ENCODE data around the gene MERTK.
"Not testable (repeated sequence)": the region's sequence is repeated elsewhere in the genome, so short reads cannot be mapped to it uniquely, and the experiment has no call there.

MERTK gene

DNA sequence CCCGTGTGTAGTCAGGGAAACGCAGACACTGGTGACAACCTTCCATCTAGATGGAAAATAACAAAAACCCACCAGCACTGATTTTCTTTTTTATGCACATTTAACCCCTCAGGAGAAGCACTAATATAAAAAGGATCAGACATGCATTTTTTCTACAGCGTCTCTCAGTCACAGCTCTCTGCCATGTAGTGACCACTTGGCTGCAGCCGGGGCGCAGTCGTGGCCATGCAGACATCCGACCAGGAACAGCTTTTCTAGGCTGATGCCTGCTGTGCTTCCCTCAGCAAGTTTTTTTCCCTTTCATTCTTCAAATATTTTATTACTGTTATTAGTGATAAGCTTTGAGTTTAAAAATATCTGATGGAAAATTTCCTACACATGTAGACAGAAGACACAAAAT, 63.3 kb downstream of the MERTK start:
- Histone ChIP-seq H3K27ac (ENCODE audit: low read depth, low read length, severe bottlenecking) (no peak overlapping the region), H3K36me3 (ENCODE audit: control insufficient read depth, insufficient read depth, low read length) (no peaks in the 10 kb centered on the region), H3K4me3 (ENCODE audit: extremely low read depth, insufficient read depth, low read length, poor library complexity, severe bottlenecking) (no peak overlapping the region), H3K4me1 (ENCODE audit: control insufficient read depth, insufficient read depth, low read length, poor library complexity, severe bottlenecking) (no peaks in the 10 kb centered on the region), H3K9me3 (ENCODE audit: control insufficient read depth, low read length) (no peaks in the 10 kb centered on the region)
- WGBS, 2 experiments (ENCODE audit: insufficient coverage in 2 of 2) = 87 to 96% methylated on average over 4 to 5 of the region's 7 CpGs

DNA sequence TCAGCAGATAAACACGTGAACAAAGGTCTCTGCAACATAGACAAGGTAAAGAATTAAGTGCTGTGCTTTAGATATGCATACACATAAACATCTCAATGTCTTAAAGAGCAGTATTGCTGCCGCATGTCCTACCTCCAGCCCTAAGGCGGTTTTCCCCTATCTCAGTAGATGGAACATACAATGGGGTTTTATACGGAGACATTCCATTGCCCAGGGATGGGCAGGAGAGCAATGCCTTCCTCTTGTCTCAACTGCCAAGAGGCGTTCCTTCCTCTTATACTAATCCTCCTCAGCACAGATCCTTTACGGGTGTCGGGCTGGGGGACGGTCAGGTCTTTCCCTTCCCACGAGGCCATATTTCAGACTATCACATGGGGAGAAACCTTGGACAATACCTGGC, 64.7 kb downstream of the MERTK start:
- not testable (repeated sequence) for H3K27ac ChIP-seq (ENCODE audit: low read depth, low read length, severe bottlenecking); H3K9me3 ChIP-seq (ENCODE audit: control insufficient read depth, low read length); H3K4me3 ChIP-seq (ENCODE audit: extremely low read depth, insufficient read depth, low read length, poor library complexity, severe bottlenecking); H3K36me3 ChIP-seq (ENCODE audit: control insufficient read depth, insufficient read depth, low read length); H3K4me1 ChIP-seq (ENCODE audit: control insufficient read depth, insufficient read depth, low read length, poor library complexity, severe bottlenecking)
- 80 to 100% methylated on average over 1 to 3 of the region's 9 CpGs for WGBS, 2 experiments (ENCODE audit: insufficient coverage in 2 of 2)

DNA sequence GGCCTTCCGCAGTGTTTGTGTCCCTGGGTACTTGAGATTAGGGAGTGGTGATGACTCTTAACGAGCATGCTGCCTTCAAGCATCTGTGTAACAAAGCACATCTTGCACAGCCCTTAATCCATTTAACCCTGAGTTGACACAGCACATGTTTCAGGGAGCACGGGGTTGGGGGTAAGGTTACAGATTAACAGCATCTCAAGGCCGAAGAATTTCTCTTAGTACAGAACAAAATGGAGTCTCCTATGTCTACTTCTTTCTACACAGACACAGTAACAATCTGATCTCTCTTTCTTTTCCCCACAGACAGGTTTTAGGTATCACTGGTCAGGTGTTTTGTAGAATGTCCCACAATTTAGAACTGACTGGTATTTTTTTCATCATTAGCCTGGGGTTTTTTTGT, 65.1 kb downstream of the MERTK start:
- H3K27ac ChIP-seq (ENCODE audit: low read depth, low read length, severe bottlenecking); H3K4me3 ChIP-seq (ENCODE audit: extremely low read depth, insufficient read depth, low read length, poor library complexity, severe bottlenecking); H3K9me3 ChIP-seq (ENCODE audit: control insufficient read depth, low read length); H3K36me3 ChIP-seq (ENCODE audit: control insufficient read depth, insufficient read depth, low read length); H3K4me1 ChIP-seq (ENCODE audit: control insufficient read depth, insufficient read depth, low read length, poor library complexity, severe bottlenecking): not testable (repeated sequence)
- 85 to 90% methylated on average over 2 of the region's 4 CpGs for WGBS, 2 experiments (ENCODE audit: insufficient coverage in 2 of 2)

DNA sequence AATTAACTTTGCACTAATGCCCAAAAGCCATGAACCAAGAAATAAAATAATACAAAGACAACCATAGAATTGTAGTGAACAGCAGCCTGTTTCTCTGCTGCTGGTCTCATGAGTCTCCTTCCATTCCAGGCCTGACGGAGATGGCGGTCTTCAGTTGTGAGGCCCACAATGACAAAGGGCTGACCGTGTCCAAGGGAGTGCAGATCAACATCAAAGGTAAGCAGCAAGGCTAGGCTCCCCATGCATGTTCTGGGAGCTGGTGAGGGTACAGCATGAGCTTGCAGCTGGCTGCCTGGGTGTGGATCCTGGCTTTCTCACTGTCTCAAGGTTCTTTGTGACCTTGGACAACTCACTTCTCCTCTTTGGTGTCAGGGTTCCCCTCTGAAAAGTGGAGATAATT, 66.7 kb downstream of the MERTK start:
- 93 to 100% methylated on average over 2 to 3 of the region's 3 CpGs for WGBS, 2 experiments (ENCODE audit: insufficient coverage in 2 of 2)
- no peak overlapping the region for H3K4me3 ChIP-seq (ENCODE audit: extremely low read depth, insufficient read depth, low read length, poor library complexity, severe bottlenecking)
- no peaks in the 10 kb centered on the region for H3K4me1 ChIP-seq (ENCODE audit: control insufficient read depth, insufficient read depth, low read length, poor library complexity, severe bottlenecking)
- no peaks in the 10 kb centered on the region for H3K9me3 ChIP-seq (ENCODE audit: control insufficient read depth, low read length)
- peaks cover 5% of the 10 kb centered on the region for H3K36me3 ChIP-seq (ENCODE audit: control insufficient read depth, insufficient read depth, low read length)
- no peak overlapping the region for H3K27ac ChIP-seq (ENCODE audit: low read depth, low read length, severe bottlenecking)

DNA sequence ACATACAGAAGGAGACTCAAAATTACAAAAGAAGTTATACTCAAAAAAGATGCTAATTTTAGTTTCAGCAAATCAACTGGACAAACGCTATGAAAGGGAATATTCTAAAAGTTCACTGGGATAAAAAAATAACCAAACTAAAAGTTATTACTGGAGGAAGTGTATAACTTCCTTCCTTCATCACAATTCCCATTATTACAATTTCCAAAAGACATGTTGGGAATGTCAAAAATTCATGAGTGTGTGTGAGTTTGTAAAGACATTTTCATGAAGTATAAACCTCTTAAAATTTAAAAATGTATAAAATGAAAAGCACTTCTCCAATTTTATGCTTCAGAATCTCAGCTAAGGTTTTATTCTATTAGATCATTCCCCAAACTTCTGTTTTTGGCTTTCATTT, 67.8 kb downstream of the MERTK start:
- no CpG with 5 or more reads among the region's 1 CpG for WGBS, 2 experiments (ENCODE audit: insufficient coverage in 2 of 2)
- Histone ChIP-seq H3K4me1 (ENCODE audit: control insufficient read depth, insufficient read depth, low read length, poor library complexity, severe bottlenecking) (no peaks in the 10 kb centered on the region), H3K4me3 (ENCODE audit: extremely low read depth, insufficient read depth, low read length, poor library complexity, severe bottlenecking) (no peak overlapping the region), H3K27ac (ENCODE audit: low read depth, low read length, severe bottlenecking) (no peak overlapping the region), H3K9me3 (ENCODE audit: control insufficient read depth, low read length) (no peaks in the 10 kb centered on the region), H3K36me3 (ENCODE audit: control insufficient read depth, insufficient read depth, low read length) (peaks cover 5% of the 10 kb centered on the region)

DNA sequence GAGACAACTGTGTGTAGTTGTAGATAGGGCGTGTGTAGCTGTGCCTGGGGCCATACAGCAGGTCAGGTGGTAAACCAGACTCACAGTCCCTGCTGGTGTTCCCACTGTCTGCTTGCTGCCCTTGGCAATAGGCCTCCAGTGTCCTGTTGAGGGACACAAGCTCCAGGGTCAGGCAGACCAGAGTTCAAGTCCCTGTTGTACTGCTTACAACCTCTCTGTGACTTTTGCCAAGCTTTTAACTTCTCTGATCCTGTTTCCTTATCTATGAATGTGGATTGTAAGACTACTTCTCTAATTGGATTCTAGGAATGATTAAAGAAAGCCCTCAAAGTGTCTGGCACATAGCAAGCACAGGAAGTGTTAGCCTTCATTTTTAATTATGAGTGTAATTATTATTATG, 68.6 kb downstream of the MERTK start:
- no peak overlapping the region for H3K27ac ChIP-seq (ENCODE audit: low read depth, low read length, severe bottlenecking)
- H3K9me3 ChIP-seq (ENCODE audit: control insufficient read depth, low read length) = no peaks in the 10 kb centered on the region
- H3K4me1 ChIP-seq (ENCODE audit: control insufficient read depth, insufficient read depth, low read length, poor library complexity, severe bottlenecking) = no peaks in the 10 kb centered on the region
- no peak overlapping the region for H3K4me3 ChIP-seq (ENCODE audit: extremely low read depth, insufficient read depth, low read length, poor library complexity, severe bottlenecking)
- WGBS, 2 experiments (ENCODE audit: insufficient coverage in 2 of 2) = 100% methylated on average over 1 of the region's 1 CpG; no CpG with 5 or more reads in 1 of the 2 experiments
- H3K36me3 ChIP-seq (ENCODE audit: control insufficient read depth, insufficient read depth, low read length) = peaks cover 5% of the 10 kb centered on the region

DNA sequence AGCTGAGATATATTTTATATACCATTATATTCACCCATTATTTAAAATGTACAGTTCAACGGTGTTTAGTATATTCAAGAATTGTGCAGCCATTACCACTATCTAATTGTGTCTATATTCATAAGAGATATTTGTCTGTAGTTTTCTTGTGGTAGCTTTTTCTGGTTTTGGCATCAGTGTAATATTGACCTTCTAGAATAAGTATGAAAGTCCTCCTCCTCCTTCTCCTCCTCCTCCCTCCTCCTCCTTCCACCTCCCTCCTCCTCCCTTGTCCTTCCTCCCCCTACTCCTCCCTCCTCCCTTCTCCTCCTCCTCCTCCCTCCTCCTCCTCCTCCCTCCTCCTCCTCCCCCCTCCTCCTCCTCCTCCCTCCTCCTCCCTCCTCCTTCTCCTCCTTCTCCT, 72.0 kb downstream of the MERTK start:
- Histone ChIP-seq H3K4me1 (ENCODE audit: control insufficient read depth, insufficient read depth, low read length, poor library complexity, severe bottlenecking) (peaks cover 14% of the 10 kb centered on the region), H3K27ac (ENCODE audit: low read depth, low read length, severe bottlenecking) (no peak overlapping the region), H3K9me3 (ENCODE audit: control insufficient read depth, low read length) (no peaks in the 10 kb centered on the region), H3K36me3 (ENCODE audit: control insufficient read depth, insufficient read depth, low read length) (peaks cover 5% of the 10 kb centered on the region), H3K4me3 (ENCODE audit: extremely low read depth, insufficient read depth, low read length, poor library complexity, severe bottlenecking) (no peak overlapping the region)
- no CpG with 5 or more reads among the region's 1 CpG for WGBS, 2 experiments (ENCODE audit: insufficient coverage in 2 of 2)

DNA sequence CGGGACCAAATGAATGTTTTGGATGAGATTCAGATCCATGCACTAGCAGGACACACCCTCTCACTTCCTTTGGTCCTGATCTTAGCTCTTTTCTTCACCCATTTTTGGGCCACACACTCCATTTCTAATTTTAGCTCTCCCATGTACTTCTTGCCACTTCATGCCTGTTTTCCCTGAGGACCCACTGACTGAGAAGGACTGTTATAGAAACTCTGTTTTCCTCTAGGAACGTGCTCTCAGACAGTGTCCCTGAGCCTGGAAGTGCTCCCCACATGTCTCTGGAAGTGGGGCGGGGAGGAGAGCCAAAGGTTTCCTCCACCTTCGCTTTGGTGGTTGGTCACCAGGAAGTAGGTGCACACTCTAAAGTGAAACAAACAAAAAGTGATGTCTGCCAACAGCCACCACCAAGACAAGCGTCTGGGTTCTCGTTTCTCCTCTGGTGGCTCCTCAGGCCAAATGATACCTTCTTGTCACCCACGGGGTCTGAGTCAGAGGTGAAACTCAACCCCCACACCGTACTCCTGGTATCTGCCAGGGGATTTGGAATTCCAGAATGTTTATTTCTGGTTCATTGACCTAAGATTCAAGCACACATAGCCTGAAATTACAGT, 74.7 kb downstream of the MERTK start:
- H3K9me3 ChIP-seq (ENCODE audit: control insufficient read depth, low read length) = peaks cover 7% of the 10 kb centered on the region
- WGBS, 2 experiments (ENCODE audit: insufficient coverage in 2 of 2) = 83 to 92% methylated on average over 3 to 6 of the region's 8 CpGs
- no peak overlapping the region for H3K4me3 ChIP-seq (ENCODE audit: extremely low read depth, insufficient read depth, low read length, poor library complexity, severe bottlenecking)
- H3K36me3 ChIP-seq (ENCODE audit: control insufficient read depth, insufficient read depth, low read length) = peaks cover 9% of the 10 kb centered on the region
- H3K4me1 ChIP-seq (ENCODE audit: control insufficient read depth, insufficient read depth, low read length, poor library complexity, severe bottlenecking) = peaks cover 17% of the 10 kb centered on the region
- no peak overlapping the region for H3K27ac ChIP-seq (ENCODE audit: low read depth, low read length, severe bottlenecking)

DNA sequence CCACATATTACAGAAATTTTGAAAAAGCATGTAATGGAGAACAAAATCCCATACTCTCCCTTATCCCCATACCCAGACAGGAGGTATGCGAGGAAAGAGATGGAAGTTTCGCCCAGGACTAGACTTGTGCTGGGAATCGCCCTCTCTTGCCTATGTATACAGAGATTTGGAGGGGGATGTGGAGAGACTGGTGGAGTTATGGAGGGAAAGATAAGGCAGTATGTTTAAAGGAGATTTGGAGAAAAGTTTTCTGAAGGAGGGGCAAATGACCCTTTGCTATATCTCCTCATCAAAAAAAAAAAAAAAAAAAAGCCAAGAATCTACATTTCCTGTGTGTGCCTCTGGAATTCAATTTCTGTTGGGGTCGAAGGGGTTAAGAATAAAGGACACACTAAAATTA, 75.3 kb downstream of the MERTK start:
- Histone ChIP-seq H3K27ac (ENCODE audit: low read depth, low read length, severe bottlenecking) (no peak overlapping the region), H3K36me3 (ENCODE audit: control insufficient read depth, insufficient read depth, low read length) (peaks cover 4% of the 10 kb centered on the region), H3K9me3 (ENCODE audit: control insufficient read depth, low read length) (peaks cover 7% of the 10 kb centered on the region), H3K4me1 (ENCODE audit: control insufficient read depth, insufficient read depth, low read length, poor library complexity, severe bottlenecking) (peaks cover 17% of the 10 kb centered on the region), H3K4me3 (ENCODE audit: extremely low read depth, insufficient read depth, low read length, poor library complexity, severe bottlenecking) (no peak overlapping the region)
- WGBS, 2 experiments (ENCODE audit: insufficient coverage in 2 of 2) = 100% methylated on average over 1 to 2 of the region's 4 CpGs

DNA sequence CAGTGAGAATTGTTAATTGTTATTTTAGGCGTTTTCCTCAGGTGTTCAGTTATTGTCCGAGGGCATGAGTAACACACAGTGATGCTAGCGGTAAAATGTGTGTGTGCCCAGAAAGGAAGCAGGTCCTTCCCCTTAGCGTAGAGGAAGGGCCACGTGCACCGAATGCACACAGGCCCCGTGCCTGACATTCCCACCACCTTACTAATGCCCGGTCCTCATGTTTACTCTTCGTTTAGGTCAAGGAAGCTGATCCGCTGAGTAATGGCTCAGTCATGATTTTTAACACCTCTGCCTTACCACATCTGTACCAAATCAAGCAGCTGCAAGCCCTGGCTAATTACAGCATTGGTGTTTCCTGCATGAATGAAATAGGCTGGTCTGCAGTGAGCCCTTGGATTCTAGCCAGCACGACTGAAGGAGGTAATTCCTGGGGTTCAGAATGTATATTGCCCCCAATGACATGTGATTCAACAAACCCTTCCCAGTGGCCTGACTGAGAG, 76.7 kb downstream of the MERTK start:
- peaks cover 4% of the 10 kb centered on the region for H3K36me3 ChIP-seq (ENCODE audit: control insufficient read depth, insufficient read depth, low read length)
- peak overlapping the region; percentile 80 for H3K27ac ChIP-seq (ENCODE audit: low read depth, low read length, severe bottlenecking)
- WGBS, 2 experiments (ENCODE audit: insufficient coverage in 2 of 2) = 84 to 89% methylated on average over 4 to 8 of the region's 11 CpGs
- peaks cover 7% of the 10 kb centered on the region for H3K9me3 ChIP-seq (ENCODE audit: control insufficient read depth, low read length)
- H3K4me3 ChIP-seq (ENCODE audit: extremely low read depth, insufficient read depth, low read length, poor library complexity, severe bottlenecking) = no peak overlapping the region
- peaks cover 17% of the 10 kb centered on the region for H3K4me1 ChIP-seq (ENCODE audit: control insufficient read depth, insufficient read depth, low read length, poor library complexity, severe bottlenecking)

DNA sequence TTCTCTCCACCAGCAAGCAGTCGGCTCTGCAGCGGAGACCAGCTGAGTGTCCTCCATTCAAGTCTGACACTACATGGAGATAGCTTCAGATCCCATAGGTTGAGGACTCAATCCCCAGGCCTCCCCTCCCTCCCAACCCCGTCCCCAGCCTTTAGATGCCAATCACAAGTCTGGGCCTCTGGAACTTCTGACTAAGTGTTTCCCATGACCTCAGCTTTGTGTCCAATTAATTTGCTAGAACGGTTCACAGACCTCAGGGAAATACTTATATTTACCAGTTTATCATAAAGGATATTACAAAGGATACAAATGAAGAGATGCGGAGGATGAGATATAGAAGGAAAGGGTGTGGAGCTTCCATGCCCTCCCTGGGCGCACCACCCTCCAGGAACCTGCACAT, 77.4 kb downstream of the MERTK start:
- WGBS, 2 experiments (ENCODE audit: insufficient coverage in 2 of 2) = 94 to 100% methylated on average over 4 of the region's 6 CpGs
- H3K27ac ChIP-seq (ENCODE audit: low read depth, low read length, severe bottlenecking) = peak overlapping the region; percentile 80

More for the DNA sequence above, 77.4 kb downstream of the MERTK start:
- no peak overlapping the region for H3K4me3 ChIP-seq (ENCODE audit: extremely low read depth, insufficient read depth, low read length, poor library complexity, severe bottlenecking)
- H3K4me1 ChIP-seq (ENCODE audit: control insufficient read depth, insufficient read depth, low read length, poor library complexity, severe bottlenecking) = peaks cover 17% of the 10 kb centered on the region
- peaks cover 7% of the 10 kb centered on the region for H3K9me3 ChIP-seq (ENCODE audit: control insufficient read depth, low read length)
- H3K36me3 ChIP-seq (ENCODE audit: control insufficient read depth, insufficient read depth, low read length) = peaks cover 4% of the 10 kb centered on the region

All from mesodermal cell (in vitro differentiated cells).